Measurements from ENCODE around the gene ATP2B2.
A peak's percentile ranks its signal among the peaks of the same experiment; 100 is the strongest.

ATP2B2 gene

GRCh38 chr3:10510086-10510742 is 4.8 kb upstream of the ATP2B2 start:
- no peak for DNase-seq

DNA sequence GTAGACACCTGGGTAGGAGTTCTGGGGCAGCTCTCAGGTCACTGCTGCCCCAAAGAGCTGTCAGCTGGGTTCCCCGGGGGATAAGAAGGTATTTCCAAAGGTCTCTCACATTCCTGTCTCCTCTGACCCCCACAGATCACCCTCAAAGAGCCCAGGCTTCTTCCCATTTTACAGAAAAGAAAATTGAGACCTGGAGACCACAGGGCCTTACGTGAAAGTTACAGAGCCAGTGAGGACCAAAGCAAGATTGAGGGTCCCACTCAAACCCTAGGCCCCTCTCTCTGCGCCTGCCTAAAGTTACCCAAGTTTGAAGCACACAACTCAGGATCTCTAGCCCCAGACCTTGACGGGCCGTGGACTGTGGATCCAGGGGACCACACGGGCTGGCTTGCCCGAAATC is 3.9 kb upstream of the ATP2B2 start:
- DNase-seq: no peak

- DNase-seq: no peak
These were observed 3.4 kb upstream of the ATP2B2 start for GRCh38 chr3:10508619-10509260.

GRCh38 chr3:10508235-10508618 is 2.8 kb upstream of the ATP2B2 start:
- DNase-seq: no peak

- no peak for DNase-seq
These were observed 1.9 kb upstream of the ATP2B2 start for GRCh38 chr3:10507331-10507730.

- DNase-seq: no peak
These were observed 1.3 kb upstream of the ATP2B2 start for GRCh38 chr3:10506696-10507095.

GRCh38 chr3:10505791-10506585 is 602 bp upstream of the ATP2B2 start:
- peak; percentile 54 for DNase-seq

GRCh38 chr3:10504171-10505049 is 976 bp downstream of the ATP2B2 start:
- no peak for DNase-seq

GRCh38 chr3:10503217-10503796 is 2.1 kb downstream of the ATP2B2 start:
- no peak for DNase-seq

GRCh38 chr3:10502185-10502880 is 3.1 kb downstream of the ATP2B2 start:
- no peak for DNase-seq

GRCh38 chr3:10501664-10502052 is 3.7 kb downstream of the ATP2B2 start:
- no peak for DNase-seq

- DNase-seq: no peak
These were observed 4.4 kb downstream of the ATP2B2 start for GRCh38 chr3:10500717-10501663.

DNA sequence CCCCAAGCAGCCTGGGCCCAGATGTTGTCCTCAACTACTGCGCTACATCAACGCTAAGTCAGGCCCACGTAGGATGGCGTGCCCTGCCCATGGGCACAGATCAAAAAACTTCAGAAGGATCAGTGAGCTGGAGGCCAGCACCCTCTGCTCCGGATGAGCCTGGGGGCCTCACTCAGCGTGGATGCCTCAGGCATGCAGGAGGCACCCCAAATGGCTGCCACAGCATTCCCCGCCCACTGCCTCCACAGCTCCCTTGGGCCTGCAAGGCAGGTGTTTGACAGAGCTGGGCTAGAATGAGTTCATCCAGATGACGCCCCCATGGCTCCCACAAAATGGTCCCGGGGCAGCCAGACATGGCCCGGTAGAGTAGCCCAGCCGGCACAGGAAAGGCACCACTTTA is 7.1 kb downstream of the ATP2B2 start:
- DNase-seq: no peak

- DNase-seq: no peak
These were observed 7.9 kb downstream of the ATP2B2 start for GRCh38 chr3:10497439-10497838.

DNA sequence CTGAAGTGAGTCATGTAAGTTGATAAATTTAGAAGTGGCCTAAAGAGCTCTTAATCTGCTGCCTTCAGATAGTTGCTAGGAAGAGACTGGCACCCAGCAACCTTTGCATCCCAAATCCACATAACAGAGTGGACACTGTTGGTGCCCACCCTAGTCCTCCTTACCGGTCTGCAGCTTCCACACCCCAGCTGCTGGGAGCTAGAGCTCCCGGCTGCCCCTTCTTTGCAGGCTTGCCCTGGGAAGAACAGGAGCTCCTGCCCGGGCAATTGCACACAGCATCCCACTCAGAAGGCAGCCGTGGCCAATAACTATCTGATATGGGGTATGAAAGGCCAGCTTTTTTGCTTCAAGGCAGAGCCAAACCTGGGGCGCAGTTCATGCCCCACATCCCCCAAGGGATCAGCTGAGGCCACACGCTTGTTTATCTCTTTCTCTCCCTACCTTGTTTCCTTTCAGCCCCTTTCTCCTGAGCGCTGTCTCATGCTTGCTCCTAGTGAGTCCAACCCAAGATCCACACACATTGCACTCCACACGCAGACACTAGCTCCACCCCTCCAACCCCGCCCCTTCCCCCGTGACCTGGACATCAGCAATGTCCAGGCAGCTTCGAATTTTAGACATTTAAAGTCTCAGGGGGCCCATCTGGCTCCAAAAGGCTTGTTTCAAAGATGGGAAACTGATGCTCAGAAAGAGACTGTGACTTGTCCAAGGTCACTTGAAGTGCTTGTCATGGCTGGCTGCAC is 9.1 kb downstream of the ATP2B2 start:
- DNase-seq: no peak

- DNase-seq: no peak
These were observed 9.8 kb downstream of the ATP2B2 start for GRCh38 chr3:10495614-10496013.

DNA sequence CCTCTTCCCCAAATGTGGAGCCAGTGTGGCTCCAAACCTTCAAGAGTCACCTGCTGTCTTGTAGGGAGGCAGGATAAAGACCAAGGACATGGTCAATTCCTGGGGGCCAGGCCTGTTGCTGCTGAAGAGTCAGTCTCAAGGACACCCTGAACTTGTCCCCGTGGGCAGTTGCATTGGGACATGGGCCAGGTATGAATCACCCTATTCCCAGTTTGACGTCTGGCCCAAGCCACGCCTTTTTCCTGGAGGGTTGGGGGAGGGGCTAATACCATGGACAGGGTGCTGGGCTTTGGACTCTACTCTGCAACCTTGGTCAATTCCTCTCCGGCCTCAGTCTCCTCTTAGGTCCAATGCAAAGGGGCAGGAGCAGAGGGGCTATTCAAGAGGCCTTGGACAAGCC is 10.4 kb downstream of the ATP2B2 start:
- DNase-seq: no peak

DNA sequence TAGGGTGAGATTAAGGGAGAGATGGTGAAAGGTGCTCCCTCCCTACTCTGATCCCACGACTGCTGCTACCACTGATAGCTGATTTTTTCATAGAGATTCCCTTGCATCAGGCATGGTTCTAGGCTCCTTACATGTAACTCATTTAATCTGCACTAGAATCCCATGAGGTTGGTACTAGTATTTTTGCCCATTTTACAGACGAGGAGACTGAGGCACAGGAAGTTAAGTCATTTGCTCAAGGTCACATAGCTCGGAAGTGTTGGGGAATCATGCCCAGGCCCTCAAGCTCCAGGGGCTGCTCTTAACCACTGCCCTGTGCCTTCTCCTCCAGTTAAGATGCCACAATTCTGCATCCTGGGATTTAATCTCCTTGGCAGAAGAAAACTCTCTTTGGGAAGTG is 11.2 kb downstream of the ATP2B2 start:
- no peak for DNase-seq

GRCh38 chr3:10493202-10493589 is 12.2 kb downstream of the ATP2B2 start:
- no peak for DNase-seq

Measured in eye (tissue), 1 donor.